Transverse colon (tissue), 4 donors: ENCODE measurements around the gene GBF1. TPM values are rescaled to one million over a fixed set of nuclear protein-coding genes. Genes with fewer than 3 reads are reported as not detected.
A peak's percentile ranks its signal among the peaks of the same experiment; 100 is the strongest.

Source experiments
- DNase-seq: peaks from one replicate; pipeline ENCODE4 v3.0.0-alpha.2; 2019
- H3K27ac ChIP-seq, 4 donors: fragments of 200-600 bp; sonication (generic); 2 replicates each; pipeline ENCODE4 v1.5.1; 2016 to 2018; ENCODE audit warnings: inconsistent platforms in 4 of 4
- H3K27me3 ChIP-seq: fragments of 200-600 bp; sonication (generic); 2 replicates; pipeline ENCODE4 v1.5.1; 2017; ENCODE audit warnings: inconsistent platforms
- H3K36me3 ChIP-seq, 4 donors: fragments of 200-600 bp; sonication (generic); 2 replicates each; pipeline ENCODE4 v1.5.1; 2017 to 2019; ENCODE audit warnings: inconsistent platforms in 4 of 4
- H3K4me1 ChIP-seq, 4 donors: fragments of 200-600 bp; sonication (generic); 2 replicates each; pipeline ENCODE4 v1.5.1; 2017 to 2020; ENCODE audit warnings: inconsistent platforms in 4 of 4
- H3K4me3 ChIP-seq, 4 donors: fragments of 200-600 bp; sonication (generic); 1 replicate in 1 of 4; 2 replicates in 3 of 4; pipeline versions ENCODE4 v1.5.1 to v1.6.1; 2017 to 2019; ENCODE audit warnings: inconsistent platforms in 4 of 4
- H3K9me3 ChIP-seq, 2 donors: fragments of 200-600 bp; sonication (generic); 2 replicates each; pipeline ENCODE4 v1.5.1; 2017 to 2019; ENCODE audit warnings: inconsistent platforms in 2 of 2
- EP300 ChIP-seq: sonication (generic); formaldehyde crosslinking; IDR thresholded peaks from one replicate; pipeline ENCODE4 v1.6.1; 2017; ENCODE audit warnings: antibody characterized with exemption, low read depth
- POLR2A ChIP-seq: fragments of 450-650 bp; IDR thresholded peaks from one replicate; pipeline ENCODE4 v1.6.1; 2016; ENCODE audit warnings: antibody characterized with exemption, mild to moderate bottlenecking, moderate library complexity
- POLR2AphosphoS5 ChIP-seq, 3 donors: sonication (generic); formaldehyde crosslinking; IDR thresholded peaks; one replicate each; pipeline ENCODE4 v1.6.1; 2016; ENCODE audit warnings: antibody characterized with exemption in 3 of 3
- WGBS, 2 donors: methylation state at CpG; one replicate each; pipeline ENCODE4 v1.1.5; 2018; ENCODE audit warnings: low coverage in 1 of 2; 5-methylcytosine and 5-hydroxymethylcytosine counted together
- in situ Hi-C, 4 donors: fragments of 200-750 bp; cut with MboI; loops; one replicate each; pipeline versions ENCODE4 v1.15.0 to v1.15.1; 2017; ENCODE audit warnings: low sequenced_read_pairs in 3 of 4, low pct_ligation_motif_present in 1 of 4, low pct_unique_long_range_greater_than_20kb in 1 of 4
- intact Hi-C: fragments of 100-400 bp; cut with DNase I; formaldehyde crosslinking; loops from one replicate; pipeline ENCODE4 v1.15.1; 2023; ENCODE audit warnings: low total_unique reads
- total RNA-seq, 4 donors: library from RNA; depleted of rRNA; stranded (reverse); fragments of >200 nt; gene quantifications; one replicate each; pipeline ENCODE4 v1.1.0, GENCODE V29; 2016
- TF ChIP-seq, protein P1 (sequence below), 5 experiments: fragments of 200-600 bp in 3 of 5; fragments of 450-650 bp in 2 of 5; sonication (generic) in 3 of 5; IDR thresholded peaks; 1 replicate in 2 of 5; 2 replicates in 3 of 5; pipeline ENCODE4 v1.5.1; 2016 to 2017; ENCODE audit warnings: antibody characterized with exemption in 5 of 5, inconsistent platforms in 3 of 5, mild to moderate bottlenecking in 2 of 5, moderate library complexity in 1 of 5

The GBF1 gene
- total RNA-seq, 4 donors from 2014 or later, result 60.5 to 97.6 (median 67.5) TPM

DNA sequence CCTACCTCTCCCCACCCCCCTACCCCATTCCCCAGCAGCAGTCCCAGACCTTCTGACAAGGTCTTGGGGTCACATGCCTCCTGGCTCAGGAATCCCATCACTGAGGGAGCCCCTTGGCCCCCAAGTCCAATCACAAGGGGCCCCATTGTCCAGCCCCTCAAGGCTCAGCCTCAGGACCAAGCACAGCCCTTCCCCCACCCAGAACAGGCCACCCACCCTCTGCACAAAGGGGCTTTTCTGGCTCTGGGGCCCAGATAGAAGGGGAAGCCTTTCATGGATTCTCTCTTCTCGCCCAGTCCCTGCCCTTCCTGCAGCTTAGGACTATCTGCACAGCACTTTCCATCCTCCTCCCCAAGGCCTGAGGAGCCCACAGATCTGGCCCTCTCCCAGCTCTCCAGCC lies 180.1 kb downstream of the GBF1 start:
- H3K36me3 ChIP-seq, result peaks cover 0 to 8% (median 0%) of the 10 kb centered on the region in 4 donors
- in situ Hi-C loops (no loop called here), intact Hi-C loops (no loop called here)
- DNase-seq, result no peak
- no peaks in the 10 kb centered on the region for H3K27me3 ChIP-seq
- H3K4me3 ChIP-seq, result no peak overlapping the region
- H3K4me1 ChIP-seq, result peaks cover 10 to 20% (median 16%) of the 10 kb centered on the region in 4 donors
- H3K27ac ChIP-seq, result no peak overlapping the region
- 95% methylated on average over 1 of the region's 1 CpG; no CpG with 5 or more reads in 1 of the 2 donors for WGBS, 2 donors
- TF ChIP-seq POLR2A (no peak), EP300 (no peak), POLR2AphosphoS5 (IDR thresholded peaks at IDR 0.05) (no peak)
- TF ChIP-seq, protein P1, sequence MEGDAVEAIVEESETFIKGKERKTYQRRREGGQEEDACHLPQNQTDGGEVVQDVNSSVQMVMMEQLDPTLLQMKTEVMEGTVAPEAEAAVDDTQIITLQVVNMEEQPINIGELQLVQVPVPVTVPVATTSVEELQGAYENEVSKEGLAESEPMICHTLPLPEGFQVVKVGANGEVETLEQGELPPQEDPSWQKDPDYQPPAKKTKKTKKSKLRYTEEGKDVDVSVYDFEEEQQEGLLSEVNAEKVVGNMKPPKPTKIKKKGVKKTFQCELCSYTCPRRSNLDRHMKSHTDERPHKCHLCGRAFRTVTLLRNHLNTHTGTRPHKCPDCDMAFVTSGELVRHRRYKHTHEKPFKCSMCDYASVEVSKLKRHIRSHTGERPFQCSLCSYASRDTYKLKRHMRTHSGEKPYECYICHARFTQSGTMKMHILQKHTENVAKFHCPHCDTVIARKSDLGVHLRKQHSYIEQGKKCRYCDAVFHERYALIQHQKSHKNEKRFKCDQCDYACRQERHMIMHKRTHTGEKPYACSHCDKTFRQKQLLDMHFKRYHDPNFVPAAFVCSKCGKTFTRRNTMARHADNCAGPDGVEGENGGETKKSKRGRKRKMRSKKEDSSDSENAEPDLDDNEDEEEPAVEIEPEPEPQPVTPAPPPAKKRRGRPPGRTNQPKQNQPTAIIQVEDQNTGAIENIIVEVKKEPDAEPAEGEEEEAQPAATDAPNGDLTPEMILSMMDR (IDR thresholded peaks at IDR 0.05), result no peak
- H3K9me3 ChIP-seq, result no peaks in the 10 kb centered on the region

DNA sequence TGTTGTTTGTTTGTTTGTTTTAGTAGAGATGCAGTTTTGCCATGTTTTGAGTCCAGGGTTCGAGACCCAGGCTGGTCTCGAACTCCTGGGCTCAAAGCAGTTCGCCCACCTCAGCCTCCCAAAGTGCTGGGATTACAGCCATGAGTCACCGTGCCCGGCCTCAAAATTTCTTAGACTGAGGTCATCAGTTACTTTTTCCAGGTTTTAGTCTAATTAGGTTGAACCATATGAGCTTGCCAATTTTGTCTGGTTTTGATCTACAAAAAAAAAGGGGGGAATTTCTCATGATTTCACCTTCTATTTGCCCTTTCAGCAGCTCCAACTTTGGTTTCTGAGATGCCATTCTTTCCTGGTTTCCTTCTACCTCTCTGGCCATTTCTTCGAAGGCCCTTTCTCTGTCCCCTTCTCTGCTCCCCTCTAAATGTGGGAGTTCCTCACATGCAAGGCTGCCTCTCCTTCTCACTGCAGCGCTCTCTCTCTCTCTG lies 181.5 kb downstream of the GBF1 start:
- 83 to 93% methylated on average over 7 of the region's 7 CpGs for WGBS, 2 donors

DNA sequence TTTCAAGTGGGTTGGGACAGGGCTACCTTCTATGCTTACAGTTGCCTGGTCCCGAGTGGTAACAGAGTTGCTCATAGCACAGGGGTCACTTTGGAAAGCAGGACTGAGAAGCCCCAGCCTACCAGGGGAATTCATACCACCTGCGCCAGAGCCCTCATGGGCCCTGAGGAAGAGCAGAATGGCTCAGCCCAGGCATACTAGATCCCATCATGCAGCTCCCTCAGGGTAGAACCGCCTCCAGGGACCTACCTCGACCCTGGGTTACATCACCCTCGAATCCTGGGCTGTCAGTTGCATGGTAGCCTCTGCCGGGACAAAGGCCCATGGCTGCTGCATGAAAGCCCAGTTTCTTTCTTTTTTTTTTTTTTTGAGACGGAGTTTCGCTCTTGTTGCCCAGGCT lies 184.1 kb downstream of the GBF1 start:
- Histone ChIP-seq H3K4me1 (peaks cover 7 to 23% (median 11%) of the 10 kb centered on the region in 4 donors), H3K36me3 (peaks cover 0 to under 1% (median 0%) of the 10 kb centered on the region in 4 donors), H3K27ac (no peak overlapping the region), H3K9me3 (no peaks in the 10 kb centered on the region), H3K27me3 (peaks cover 11% of the 10 kb centered on the region), H3K4me3 (no peak overlapping the region)
- intact Hi-C loops (no loop called here), in situ Hi-C loops (no loop called here)
- 89% methylated on average over 8 of the region's 8 CpGs; no CpG with 5 or more reads in 1 of the 2 donors for WGBS, 2 donors
- no peak for DNase-seq
- TF ChIP-seq POLR2AphosphoS5 (IDR thresholded peaks at IDR 0.05), result no peak
- TF ChIP-seq, protein P1 (IDR thresholded peaks at IDR 0.05), result no peak

More for the DNA sequence above, 181.5 kb downstream of the GBF1 start:
- Histone ChIP-seq H3K4me1 (peaks cover 16 to 23% (median 20%) of the 10 kb centered on the region in 4 donors), H3K4me3 (no peak overlapping the region), H3K27me3 (no peaks in the 10 kb centered on the region), H3K27ac (no peak overlapping the region), H3K36me3 (peaks cover 0 to 8% (median 0%) of the 10 kb centered on the region in 4 donors), H3K9me3 (no peaks in the 10 kb centered on the region)
- no peak for DNase-seq
- in situ Hi-C loops, result no loop called here
- intact Hi-C loops, result no loop called here
- no peak for TF ChIP-seq EP300
- no peak for TF ChIP-seq POLR2AphosphoS5 (IDR thresholded peaks at IDR 0.05)
- no peak for TF ChIP-seq POLR2A
- TF ChIP-seq, protein P1 (IDR thresholded peaks at IDR 0.05), result no peak

DNA sequence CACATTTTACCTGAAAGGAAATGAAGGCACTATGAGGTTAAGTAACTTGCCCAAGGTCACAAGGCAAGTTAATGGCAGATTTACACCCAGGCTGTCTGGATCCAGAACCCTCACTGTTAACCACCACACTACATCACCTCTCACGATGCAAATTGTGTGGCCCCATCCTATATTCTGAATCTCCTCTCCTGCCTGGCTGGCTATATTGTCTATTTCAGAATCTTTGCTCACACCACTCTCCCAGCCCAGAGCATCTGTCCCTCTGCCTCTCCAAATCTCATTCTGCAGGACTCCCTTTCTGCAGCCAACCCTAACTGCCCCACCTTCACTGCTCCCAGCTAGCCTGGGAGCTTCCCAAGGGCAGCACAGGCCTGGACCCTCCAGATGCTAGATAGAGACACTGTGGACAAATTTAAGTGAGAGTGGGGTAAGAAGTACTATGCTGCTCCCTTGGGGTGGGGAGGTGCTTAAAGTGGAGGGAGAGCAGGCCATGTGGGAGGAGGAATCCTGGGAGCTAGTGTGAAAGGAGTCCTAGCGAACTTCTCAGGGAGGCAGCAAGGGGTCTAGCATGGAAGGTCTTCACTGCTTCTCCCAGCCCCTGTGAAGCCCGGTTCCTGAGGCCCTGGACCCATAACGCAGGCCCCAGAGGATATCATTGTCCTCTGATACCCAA lies 186.3 kb downstream of the GBF1 start:
- Histone ChIP-seq H3K9me3 (no peaks in the 10 kb centered on the region), H3K4me1 (peaks cover 7 to 37% (median 14%) of the 10 kb centered on the region in 4 donors), H3K27ac (peak overlapping the region; percentile 83 to 87 (median 84)), H3K27me3 (peaks cover 23% of the 10 kb centered on the region), H3K36me3 (no peaks in the 10 kb centered on the region), H3K4me3 (peak overlapping the region; percentile 68 to 99 (median 83))
- WGBS, 2 donors, result 19 to 62% methylated on average over 1 to 4 of the region's 4 CpGs
- in situ Hi-C loops, result no loop called here
- DNase-seq, result no peak
- intact Hi-C loops, result no loop called here
- no peak for TF ChIP-seq POLR2AphosphoS5 (IDR thresholded peaks at IDR 0.05)
- TF ChIP-seq POLR2A, result no peak
- no peak for TF ChIP-seq EP300
- TF ChIP-seq, protein P1 (IDR thresholded peaks at IDR 0.05), result no peak

Other genes starting within 250 kb of the GBF1 start
- 10 to 100 TPM; 11.5 to 29.7 (median 19.5) TPM for gene ARMH3, start 189.4 kb upstream of the GBF1 start, total RNA-seq
- 10 to 100 TPM; 17.1 to 30.9 (median 23.8) TPM for gene HPS6, start 180.2 kb upstream of the GBF1 start, total RNA-seq
- 10 to 100 TPM; 31.9 to 81.9 (median 54.1) TPM for gene LDB1, start 125.2 kb upstream of the GBF1 start, total RNA-seq
- gene PPRC1, start 112.5 kb upstream of the GBF1 start, total RNA-seq, result 10 to 100 TPM in 3 of 4 donors, 1 to 10 TPM in 1; 7.5 to 62.7 (median 13.7) TPM
- 100 to 1,000 TPM in 1 of 4 donors, 10 to 100 TPM in 3; 19.1 to 119 (median 35.6) TPM for gene NOLC1, start 93.1 kb upstream of the GBF1 start, total RNA-seq
- not detected for gene ELOVL3, start 19.2 kb upstream of the GBF1 start, total RNA-seq
- gene PITX3, start 4.0 kb upstream of the GBF1 start, total RNA-seq, result not detected
- gene NFKB2, start 150.2 kb downstream of the GBF1 start, total RNA-seq, result 10 to 100 TPM in 3 of 4 donors, 1 to 10 TPM in 1; 4.4 to 24.5 (median 17.8) TPM
- 10 to 100 TPM; 38.9 to 56.1 (median 49.4) TPM for gene PSD, start 173.3 kb downstream of the GBF1 start, total RNA-seq
- 10 to 100 TPM; 16.7 to 56.3 (median 46.0) TPM for gene FBXL15, start 175.3 kb downstream of the GBF1 start, total RNA-seq
- gene CUEDC2, start 187.0 kb downstream of the GBF1 start, total RNA-seq, result 10 to 100 TPM in 3 of 4 donors, 1 to 10 TPM in 1; 5.2 to 35.2 (median 33.5) TPM
- 10 to 100 TPM in 1 of 4 donors, 1 to 10 TPM in 1, under 1 TPM in 2; 0.48 to 34.4 (median 1.1) TPM for gene C10orf95, start 206.0 kb downstream of the GBF1 start, total RNA-seq